HUES6 (cell line): ENCODE data around the gene NECTIN3.

Source experiments
- H3K27ac ChIP-seq: 2 replicates; pipeline ENCODE4 v1.7.0; 2013; ENCODE audit warnings: low read depth, mild to moderate bottlenecking, low read length, inconsistent platforms
- H3K27me3 ChIP-seq: 2 replicates; pipeline ENCODE4 v1.6.1; 2013; ENCODE audit warnings: low read length; ENCODE audit not compliant: control insufficient read depth, insufficient read depth
- H3K36me3 ChIP-seq: 2 replicates; pipeline ENCODE4 v1.6.1; 2013; ENCODE audit warnings: low read length; ENCODE audit not compliant: control insufficient read depth, insufficient read depth
- H3K4me1 ChIP-seq: 2 replicates; pipeline ENCODE4 v1.6.1; 2013; ENCODE audit warnings: low read length; ENCODE audit not compliant: control insufficient read depth, insufficient read depth
- H3K4me3 ChIP-seq: 2 replicates; pipeline ENCODE4 v1.5.1; 2013; ENCODE audit warnings: low read depth, low read length
- H3K9ac ChIP-seq: one replicate; pipeline ENCODE4 v1.6.1; 2013; ENCODE audit warnings: mild to moderate bottlenecking, low read length
- H3K9me3 ChIP-seq: 2 replicates; pipeline ENCODE4 v1.6.1; 2013; ENCODE audit warnings: low read depth, low read length; ENCODE audit not compliant: control insufficient read depth, insufficient read depth

Gene NECTIN3

DNA sequence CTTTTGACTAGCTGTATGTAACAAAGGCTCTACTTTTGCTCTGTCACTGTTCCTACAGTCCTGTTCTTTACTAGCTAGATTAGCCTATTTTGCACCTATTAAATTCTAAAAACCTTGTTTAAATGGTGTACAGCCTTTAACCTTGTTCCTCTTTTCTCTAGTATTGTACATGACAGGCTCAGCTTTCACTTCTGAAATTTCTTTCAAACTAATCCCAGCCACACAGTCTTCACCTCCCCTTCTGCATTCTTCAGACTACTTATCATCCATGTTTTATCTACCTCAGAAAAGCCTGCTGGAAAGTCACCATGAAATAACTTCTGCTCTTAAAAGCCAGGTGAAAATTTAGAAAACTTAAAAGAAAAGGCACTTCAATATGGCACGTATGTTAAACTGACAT is 122.4 kb downstream of the NECTIN3 start:
- Histone ChIP-seq H3K4me1 (peaks cover 5% of the 10 kb centered on the region), H3K27ac (no peak overlapping the region), H3K4me3 (no peak overlapping the region), H3K36me3 (peaks cover 6% of the 10 kb centered on the region; the same call in 1 of the 2 replicates), H3K9ac (no peak overlapping the region), H3K9me3 (no peaks in the 10 kb centered on the region), H3K27me3 (no peaks in the 10 kb centered on the region)

GRCh38 chr3:111197485-111197884 is 125.9 kb downstream of the NECTIN3 start:
- H3K4me3 ChIP-seq = no peak overlapping the region
- H3K4me1 ChIP-seq = peaks cover 12% of the 10 kb centered on the region
- no peak overlapping the region for H3K27ac ChIP-seq
- no peaks in the 10 kb centered on the region for H3K9me3 ChIP-seq
- H3K36me3 ChIP-seq = 0 out of 2 replicates have a peak, but pooled peaks cover 4% of the 10 kb centered on the region
- no peak overlapping the region for H3K9ac ChIP-seq
- H3K27me3 ChIP-seq = no peaks in the 10 kb centered on the region

GRCh38 chr3:111200027-111200426 is 128.4 kb downstream of the NECTIN3 start:
- peaks cover 12% of the 10 kb centered on the region for H3K4me1 ChIP-seq
- H3K27ac ChIP-seq = no peak overlapping the region
- no peak overlapping the region for H3K9ac ChIP-seq
- no peak overlapping the region for H3K4me3 ChIP-seq
- 0 out of 2 replicates have a peak, but pooled peaks cover 4% of the 10 kb centered on the region for H3K36me3 ChIP-seq
- no peaks in the 10 kb centered on the region for H3K9me3 ChIP-seq
- no peaks in the 10 kb centered on the region for H3K27me3 ChIP-seq

DNA sequence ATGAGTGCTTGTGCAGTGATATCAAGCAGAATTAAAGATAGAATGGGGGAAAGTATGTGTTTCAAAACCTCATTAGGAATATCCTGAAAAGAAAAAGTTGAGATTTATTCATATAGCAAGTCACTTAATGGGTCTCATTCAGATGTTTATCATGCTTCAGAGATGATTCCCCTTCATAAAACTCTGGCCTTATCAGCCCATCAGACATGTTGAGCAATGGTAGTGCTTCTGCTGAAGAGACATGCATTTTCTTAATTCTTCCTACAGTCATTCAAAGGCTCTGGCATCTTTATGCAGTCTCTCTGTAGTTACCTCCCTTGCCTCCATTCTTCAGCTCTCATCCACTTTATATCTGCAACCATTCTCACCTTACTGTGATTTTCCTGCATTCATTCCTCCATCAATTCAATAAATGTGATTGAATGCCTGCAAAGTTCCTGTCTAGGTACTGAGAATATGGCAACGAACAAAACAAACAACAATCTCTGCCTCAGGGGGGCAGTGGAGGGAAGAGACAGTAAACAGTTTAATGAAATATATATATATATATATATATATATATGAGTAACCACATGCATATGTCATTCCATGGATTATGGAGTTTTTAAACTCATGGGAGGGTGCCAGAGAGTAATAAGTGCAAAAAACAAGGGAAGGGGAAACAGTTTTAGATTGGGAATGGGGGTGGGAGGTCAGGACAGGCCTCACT is 138.5 kb downstream of the NECTIN3 start:
- Histone ChIP-seq H3K27me3 (no peaks in the 10 kb centered on the region), H3K36me3 (no peaks in the 10 kb centered on the region), H3K27ac (no peak overlapping the region), H3K9ac (no peak overlapping the region), H3K4me1 (peaks cover 19% of the 10 kb centered on the region), H3K4me3 (no peak overlapping the region), H3K9me3 (no peaks in the 10 kb centered on the region)

DNA sequence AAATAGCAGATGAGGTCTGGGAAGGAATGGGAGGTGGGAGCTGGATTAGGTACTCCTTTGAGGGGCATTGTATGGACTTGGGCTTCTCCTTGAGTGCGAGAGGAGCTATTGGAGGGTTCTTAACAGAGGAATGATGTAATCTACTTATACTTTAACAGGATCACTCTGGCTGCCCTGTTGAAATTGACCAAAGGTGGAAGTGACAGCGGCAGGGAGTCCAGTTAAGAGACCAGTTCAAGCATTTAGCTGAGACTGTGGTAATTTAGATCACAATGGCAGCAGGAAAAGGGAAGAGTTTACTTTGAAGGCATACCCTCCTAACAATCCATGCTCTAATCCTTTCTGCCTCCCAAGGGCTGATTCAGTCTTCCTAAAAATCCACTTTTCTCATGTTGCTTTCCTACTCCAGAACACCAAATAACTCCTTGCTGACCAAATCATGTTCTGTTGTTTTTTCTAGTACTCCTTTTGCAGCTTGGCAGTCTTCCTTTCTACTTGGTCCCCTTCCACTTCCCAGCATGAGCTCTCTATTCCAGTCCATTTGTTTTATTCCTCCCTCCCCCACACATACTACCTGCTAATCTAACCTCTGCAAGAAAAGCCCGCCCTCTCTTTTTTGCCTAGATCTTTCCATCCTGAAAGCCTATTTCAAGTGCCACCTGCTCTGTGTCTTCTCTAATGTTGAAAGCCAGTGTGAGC is 139.4 kb downstream of the NECTIN3 start:
- Histone ChIP-seq H3K27me3 (no peaks in the 10 kb centered on the region), H3K36me3 (no peaks in the 10 kb centered on the region), H3K4me1 (peaks cover 19% of the 10 kb centered on the region), H3K27ac (no peak overlapping the region), H3K9me3 (no peaks in the 10 kb centered on the region), H3K4me3 (no peak overlapping the region), H3K9ac (no peak overlapping the region)

DNA sequence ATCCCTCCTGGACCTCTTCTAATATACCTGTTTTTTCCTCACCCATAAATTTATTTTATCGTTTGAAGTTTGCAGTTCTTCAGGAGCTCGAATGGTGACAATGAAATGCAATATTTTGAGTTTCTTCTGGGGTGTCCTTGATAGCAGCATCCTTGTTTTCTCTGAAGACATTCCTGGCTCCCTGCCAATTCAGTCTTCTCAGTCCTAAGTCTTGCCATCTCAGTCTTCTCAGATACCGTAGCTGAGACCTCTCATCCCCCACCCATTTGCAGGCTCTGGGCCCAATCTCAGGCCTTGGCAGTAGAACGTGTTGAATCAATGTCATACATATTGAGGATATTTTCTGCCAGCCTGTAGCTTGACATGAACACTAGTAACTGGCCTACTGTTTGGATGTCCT is 140.9 kb downstream of the NECTIN3 start:
- H3K27ac ChIP-seq = no peak overlapping the region
- no peaks in the 10 kb centered on the region for H3K9me3 ChIP-seq
- no peaks in the 10 kb centered on the region for H3K36me3 ChIP-seq
- H3K4me3 ChIP-seq = no peak overlapping the region
- no peaks in the 10 kb centered on the region for H3K27me3 ChIP-seq
- peaks cover 19% of the 10 kb centered on the region for H3K4me1 ChIP-seq
- H3K9ac ChIP-seq = no peak overlapping the region

DNA sequence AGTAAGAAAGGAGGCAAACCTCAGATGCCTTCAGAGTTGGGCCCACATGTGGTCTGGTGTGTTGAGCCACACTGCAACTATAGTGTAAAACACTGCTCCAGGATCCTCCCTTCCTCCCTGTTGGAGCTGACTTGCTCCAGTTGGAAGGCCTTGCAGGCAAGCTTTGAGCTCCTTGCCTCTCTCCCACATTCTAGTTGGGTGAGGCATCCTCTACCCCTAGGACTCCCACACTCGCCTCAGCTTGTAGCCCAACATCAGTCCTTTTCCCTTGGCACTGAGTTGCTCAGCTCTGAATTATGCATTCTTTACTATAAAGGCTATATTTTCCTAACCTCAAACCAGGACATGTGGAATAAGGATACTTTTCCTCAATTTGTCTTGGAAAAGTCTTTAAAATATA is 143.9 kb downstream of the NECTIN3 start:
- H3K9ac ChIP-seq = no peak overlapping the region
- H3K27me3 ChIP-seq = no peaks in the 10 kb centered on the region
- no peaks in the 10 kb centered on the region for H3K9me3 ChIP-seq
- no peaks in the 10 kb centered on the region for H3K36me3 ChIP-seq
- no peak overlapping the region for H3K4me3 ChIP-seq
- no peak overlapping the region for H3K27ac ChIP-seq
- peaks cover 15% of the 10 kb centered on the region for H3K4me1 ChIP-seq

DNA sequence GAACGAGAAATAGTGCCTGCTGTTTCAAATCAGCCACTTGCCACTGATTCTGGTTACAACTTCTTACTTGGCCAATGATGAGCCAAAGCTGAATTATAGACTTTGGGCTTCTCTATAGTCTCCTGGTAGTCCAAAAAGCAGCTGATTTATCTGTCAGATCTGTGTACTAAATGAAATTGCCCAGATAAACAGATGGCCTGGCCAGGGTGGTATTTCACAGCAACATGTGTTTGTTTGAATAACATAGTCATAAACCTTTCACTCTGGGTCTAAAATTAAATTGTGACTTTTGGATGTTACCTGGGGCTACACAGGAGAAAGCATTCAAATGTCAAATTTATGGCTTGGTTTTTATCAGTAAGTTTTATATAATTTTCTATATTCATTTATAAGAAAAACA is 147.0 kb downstream of the NECTIN3 start:
- Histone ChIP-seq H3K4me1 (no peaks in the 10 kb centered on the region), H3K27me3 (no peaks in the 10 kb centered on the region), H3K9ac (no peak overlapping the region), H3K4me3 (no peak overlapping the region), H3K9me3 (no peaks in the 10 kb centered on the region), H3K27ac (no peak overlapping the region), H3K36me3 (no peaks in the 10 kb centered on the region)

- Histone ChIP-seq H3K27ac (no peak overlapping the region), H3K9ac (no peak overlapping the region), H3K9me3 (peaks cover 7% of the 10 kb centered on the region; the same call in 1 of the 2 replicates), H3K4me3 (no peak overlapping the region), H3K4me1 (peaks cover 3% of the 10 kb centered on the region; the same call in 1 of the 2 replicates), H3K36me3 (no peaks in the 10 kb centered on the region), H3K27me3 (no peaks in the 10 kb centered on the region)
These were observed 155.6 kb downstream of the NECTIN3 start for GRCh38 chr3:111227216-111227615.

DNA sequence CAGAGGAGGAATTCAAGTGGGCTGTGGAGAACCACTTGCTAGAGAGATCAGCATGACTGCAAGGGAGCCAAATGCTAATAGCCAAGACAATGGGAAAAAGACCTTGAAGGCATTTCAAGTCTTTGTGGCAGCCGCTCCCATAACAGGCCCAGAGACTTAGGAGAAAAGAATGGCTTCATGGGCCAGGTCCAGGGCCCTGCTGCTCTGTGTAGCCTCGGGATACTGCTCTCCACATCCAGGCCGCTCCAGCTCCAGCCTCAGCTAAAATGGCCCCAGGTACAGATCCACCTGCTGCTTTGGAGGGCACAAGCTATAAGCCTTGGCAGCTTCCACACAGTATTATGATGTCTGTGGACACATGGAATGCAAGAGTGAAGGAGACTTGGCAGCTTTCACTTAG is 157.7 kb downstream of the NECTIN3 start:
- H3K27me3 ChIP-seq = no peaks in the 10 kb centered on the region
- no peak overlapping the region for H3K27ac ChIP-seq
- peaks cover 11% of the 10 kb centered on the region; the same call in 1 of the 2 replicates for H3K9me3 ChIP-seq
- H3K36me3 ChIP-seq = no peaks in the 10 kb centered on the region
- peaks cover 3% of the 10 kb centered on the region; the same call in 1 of the 2 replicates for H3K4me1 ChIP-seq
- H3K4me3 ChIP-seq = no peak overlapping the region
- no peak overlapping the region for H3K9ac ChIP-seq
